ENCODE results near the gene FBXL4.

Gene FBXL4

DNA sequence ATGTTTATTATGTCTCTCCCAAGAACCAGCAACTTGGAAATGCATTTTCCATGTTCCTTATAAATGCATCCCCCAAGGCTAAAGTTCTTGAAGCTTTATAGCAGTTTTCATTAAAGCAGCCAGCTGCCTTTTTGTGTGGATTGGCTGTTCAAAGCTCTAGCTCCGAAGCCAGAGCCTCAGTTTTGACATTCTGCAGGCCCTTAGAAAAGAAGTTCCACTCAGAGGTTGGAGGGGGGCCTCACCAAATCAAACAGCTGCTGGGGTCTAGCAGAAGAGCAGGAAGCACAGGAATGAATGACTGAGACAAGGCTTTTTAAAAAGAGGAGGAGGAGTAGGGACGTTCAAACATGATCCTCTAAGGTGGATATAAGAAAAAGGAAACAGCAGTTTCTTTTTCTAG, 117.6 kb downstream of the FBXL4 start:
- DNase-seq, result no peak
- Histone ChIP-seq H3K27ac (ENCODE audit: insufficient read depth, low read length, poor library complexity, severe bottlenecking) (no peak overlapping the region), H3K4me3 (ENCODE audit: insufficient read depth, low read depth, low read length, poor library complexity, severe bottlenecking) (no peak overlapping the region), H3K4me1 (ENCODE audit: control insufficient read depth, insufficient read depth, low read length, poor library complexity, severe bottlenecking) (peaks cover 29% of the 10 kb centered on the region), H3K27me3 (replicated peaks; ENCODE audit: control insufficient read depth, insufficient read depth, low read length, poor library complexity, severe bottlenecking) (peaks cover 74% of the 10 kb centered on the region), H3K36me3 (ENCODE audit: control insufficient read depth, insufficient read depth, low read length) (no peaks in the 10 kb centered on the region), H3K9me3 (ENCODE audit: control insufficient read depth, low read length) (no peaks in the 10 kb centered on the region)

DNA sequence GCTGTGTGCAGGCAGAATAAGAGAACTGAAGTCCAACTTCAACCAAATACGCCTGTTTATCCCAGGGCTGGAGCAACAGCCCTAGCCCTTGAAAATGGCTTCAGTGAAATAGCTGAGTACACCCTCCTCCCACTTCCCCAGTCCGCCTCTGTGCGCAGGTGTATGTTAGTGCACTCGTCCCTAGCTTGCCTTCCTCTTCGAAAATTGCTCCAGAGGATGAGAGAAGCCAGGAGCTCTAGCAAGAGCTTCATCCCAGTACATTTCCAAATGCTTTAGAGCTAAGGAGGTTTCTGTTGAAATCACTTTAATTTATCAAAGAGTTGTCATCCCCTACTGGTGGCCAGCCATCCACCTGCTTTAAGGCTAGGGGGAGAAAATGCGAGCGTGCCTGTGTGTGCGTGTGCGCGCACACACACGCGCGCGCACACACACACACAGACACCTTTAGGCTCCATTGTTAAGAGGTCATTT, 118.8 kb downstream of the FBXL4 start:
- H3K36me3 ChIP-seq (ENCODE audit: control insufficient read depth, insufficient read depth, low read length), result no peaks in the 10 kb centered on the region
- peaks cover 78% of the 10 kb centered on the region for H3K27me3 ChIP-seq (replicated peaks; ENCODE audit: control insufficient read depth, insufficient read depth, low read length, poor library complexity, severe bottlenecking)
- no peak overlapping the region for H3K4me3 ChIP-seq (ENCODE audit: insufficient read depth, low read depth, low read length, poor library complexity, severe bottlenecking)
- H3K27ac ChIP-seq (ENCODE audit: insufficient read depth, low read length, poor library complexity, severe bottlenecking), result no peak overlapping the region
- DNase-seq, result no peak
- H3K4me1 ChIP-seq (ENCODE audit: control insufficient read depth, insufficient read depth, low read length, poor library complexity, severe bottlenecking), result peaks cover 34% of the 10 kb centered on the region
- no peaks in the 10 kb centered on the region for H3K9me3 ChIP-seq (ENCODE audit: control insufficient read depth, low read length)

DNA sequence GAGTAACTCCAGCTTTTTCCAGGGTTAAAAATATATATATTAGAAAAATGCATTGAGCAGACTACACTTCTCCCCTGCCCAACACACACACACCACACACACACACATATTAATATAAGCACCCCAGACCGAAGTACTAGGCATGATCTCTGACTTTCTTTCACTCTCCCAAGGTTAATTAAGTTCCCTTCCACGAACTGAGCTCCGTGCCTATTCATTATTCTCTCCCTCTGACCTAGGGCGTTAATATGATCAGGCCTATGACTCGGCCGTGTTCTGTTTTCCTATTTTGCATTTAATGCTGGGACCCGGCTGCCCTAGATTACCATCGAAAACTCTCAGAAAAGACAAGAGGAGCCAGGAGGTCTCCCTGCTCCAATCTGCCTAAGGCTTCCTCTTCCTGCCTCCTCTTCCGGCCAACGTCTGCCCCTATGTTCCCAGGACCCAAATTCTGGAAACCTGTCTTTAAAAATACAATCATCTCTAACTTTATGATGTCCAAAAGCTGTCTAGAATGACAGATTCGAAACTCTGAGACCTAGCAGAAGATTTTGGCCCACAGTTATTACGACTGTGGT, 119.4 kb downstream of the FBXL4 start:
- Histone ChIP-seq H3K27ac (ENCODE audit: insufficient read depth, low read length, poor library complexity, severe bottlenecking) (no peak overlapping the region), H3K4me3 (ENCODE audit: insufficient read depth, low read depth, low read length, poor library complexity, severe bottlenecking) (no peak overlapping the region), H3K36me3 (ENCODE audit: control insufficient read depth, insufficient read depth, low read length) (no peaks in the 10 kb centered on the region), H3K27me3 (replicated peaks; ENCODE audit: control insufficient read depth, insufficient read depth, low read length, poor library complexity, severe bottlenecking) (peaks cover 78% of the 10 kb centered on the region), H3K9me3 (ENCODE audit: control insufficient read depth, low read length) (no peaks in the 10 kb centered on the region), H3K4me1 (ENCODE audit: control insufficient read depth, insufficient read depth, low read length, poor library complexity, severe bottlenecking) (peaks cover 33% of the 10 kb centered on the region)
- DNase-seq, result no peak

DNA sequence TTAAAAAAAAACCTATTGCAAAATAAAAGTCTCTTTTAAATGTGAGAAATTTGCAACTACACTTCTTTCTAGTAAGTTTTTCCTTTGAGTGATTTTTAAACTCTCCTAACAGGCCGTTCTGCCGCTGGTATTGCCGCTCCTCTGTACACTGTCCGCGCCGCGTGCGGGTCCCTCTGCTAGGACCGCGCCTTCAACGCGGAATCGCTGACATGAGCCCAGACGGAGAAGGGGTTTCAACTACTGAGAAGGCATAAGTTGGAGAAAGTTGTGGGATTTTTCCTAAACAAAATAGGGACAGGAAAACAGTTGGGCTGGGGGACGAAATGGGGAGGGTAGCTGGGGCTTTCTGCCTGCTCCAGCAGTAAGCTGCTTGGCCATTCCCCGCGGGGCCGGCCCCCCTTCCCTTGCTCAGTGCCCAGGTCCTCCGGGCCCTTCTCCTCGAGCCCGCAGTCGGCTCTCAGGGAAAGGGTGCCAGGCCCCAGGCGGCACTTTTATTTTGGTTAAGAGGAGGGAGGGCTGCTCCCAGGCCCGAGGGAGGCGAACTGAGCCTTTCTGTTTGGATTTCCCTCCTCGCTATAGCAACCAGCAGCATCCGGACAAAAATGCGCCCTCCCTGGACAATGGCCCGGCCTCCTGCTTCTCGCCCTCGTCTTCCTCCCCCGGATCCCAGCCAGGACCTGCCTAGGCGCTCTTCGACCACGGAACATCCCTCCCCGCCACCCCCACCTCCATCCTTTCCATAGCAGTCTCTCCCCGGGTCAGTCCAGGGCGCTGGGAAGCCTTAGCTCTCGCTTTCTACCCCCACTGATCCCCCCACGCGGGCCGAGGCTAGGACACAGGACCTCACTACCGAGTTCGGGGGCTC, 120.2 kb downstream of the FBXL4 start:
- peaks cover 25% of the 10 kb centered on the region for H3K4me1 ChIP-seq (ENCODE audit: control insufficient read depth, insufficient read depth, low read length, poor library complexity, severe bottlenecking)
- no peak overlapping the region for H3K27ac ChIP-seq (ENCODE audit: insufficient read depth, low read length, poor library complexity, severe bottlenecking)
- H3K4me3 ChIP-seq (ENCODE audit: insufficient read depth, low read depth, low read length, poor library complexity, severe bottlenecking), result no peak overlapping the region
- DNase-seq, result no peak
- H3K9me3 ChIP-seq (ENCODE audit: control insufficient read depth, low read length), result no peaks in the 10 kb centered on the region
- no peaks in the 10 kb centered on the region for H3K36me3 ChIP-seq (ENCODE audit: control insufficient read depth, insufficient read depth, low read length)
- H3K27me3 ChIP-seq (replicated peaks; ENCODE audit: control insufficient read depth, insufficient read depth, low read length, poor library complexity, severe bottlenecking), result peaks cover 73% of the 10 kb centered on the region

DNA sequence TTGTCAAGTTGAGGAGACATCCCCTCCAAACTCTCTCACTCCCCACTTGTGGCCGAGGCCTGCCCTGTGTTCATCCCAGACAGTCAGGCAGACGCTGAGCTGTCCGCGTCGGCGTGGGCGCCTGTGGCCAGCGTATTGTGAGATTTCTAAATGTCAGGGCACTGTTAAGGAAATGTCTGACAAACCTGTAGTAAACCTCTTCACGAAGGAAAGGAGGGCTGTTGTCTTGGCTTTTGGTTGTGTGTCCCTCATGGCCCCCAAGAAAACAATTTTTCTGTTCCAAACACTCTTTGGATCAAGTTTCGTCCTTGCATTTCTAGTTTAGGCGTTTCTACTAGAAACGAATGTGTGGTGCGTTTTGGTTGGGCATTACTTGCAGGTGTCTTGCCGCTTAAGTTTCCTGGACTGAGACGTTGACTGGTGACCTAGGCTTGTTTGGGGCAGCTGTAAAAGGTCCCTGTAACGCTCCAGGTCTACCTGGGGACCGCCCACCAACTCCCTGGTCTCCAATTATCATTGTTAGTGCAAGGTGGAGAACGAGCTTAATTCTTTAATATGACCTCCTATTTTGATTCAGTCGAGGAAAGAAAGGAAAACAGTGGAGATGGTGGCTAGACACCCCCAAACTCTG, 122.0 kb downstream of the FBXL4 start:
- Histone ChIP-seq H3K4me1 (ENCODE audit: control insufficient read depth, insufficient read depth, low read length, poor library complexity, severe bottlenecking) (peaks cover 9% of the 10 kb centered on the region), H3K27me3 (replicated peaks; ENCODE audit: control insufficient read depth, insufficient read depth, low read length, poor library complexity, severe bottlenecking) (peaks cover 62% of the 10 kb centered on the region), H3K27ac (ENCODE audit: insufficient read depth, low read length, poor library complexity, severe bottlenecking) (no peak overlapping the region), H3K4me3 (ENCODE audit: insufficient read depth, low read depth, low read length, poor library complexity, severe bottlenecking) (no peak overlapping the region), H3K9me3 (ENCODE audit: control insufficient read depth, low read length) (no peaks in the 10 kb centered on the region), H3K36me3 (ENCODE audit: control insufficient read depth, insufficient read depth, low read length) (no peaks in the 10 kb centered on the region)
- no peak for DNase-seq

DNA sequence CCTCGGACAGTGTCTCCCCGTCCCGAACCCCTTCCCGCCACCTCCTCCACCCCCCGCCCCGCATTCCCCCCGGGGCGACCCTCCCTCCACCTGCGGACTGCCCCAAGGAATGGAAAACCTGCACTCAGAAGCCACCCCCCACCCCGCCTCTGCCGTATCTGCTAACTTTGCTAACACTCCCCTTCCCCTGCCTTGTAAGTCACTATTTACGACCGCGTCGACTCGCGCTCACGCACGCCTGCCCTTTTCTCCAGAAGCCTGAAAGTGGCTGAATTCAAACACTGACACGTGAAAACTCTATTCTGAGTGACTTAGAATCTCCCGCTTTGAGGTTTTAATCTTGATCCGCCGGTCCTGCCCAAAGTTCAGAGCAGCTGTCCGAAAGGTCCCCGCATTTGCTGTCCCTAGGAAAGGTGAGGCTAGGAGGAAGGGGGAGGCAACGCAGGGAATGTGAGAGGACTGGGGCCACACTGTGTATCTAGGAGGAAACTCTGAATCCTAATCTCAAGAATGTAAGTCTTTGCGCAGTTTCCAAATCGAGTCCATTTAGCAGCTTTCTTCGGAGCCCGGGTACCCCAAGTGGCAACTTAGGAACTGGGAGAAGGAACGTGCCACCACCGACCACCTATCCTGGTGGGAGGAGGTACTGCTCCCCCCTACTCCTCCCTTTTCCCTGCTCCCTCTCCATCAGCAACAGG, 122.7 kb downstream of the FBXL4 start:
- Histone ChIP-seq H3K27me3 (replicated peaks; ENCODE audit: control insufficient read depth, insufficient read depth, low read length, poor library complexity, severe bottlenecking) (peaks cover 55% of the 10 kb centered on the region), H3K4me3 (ENCODE audit: insufficient read depth, low read depth, low read length, poor library complexity, severe bottlenecking) (no peak overlapping the region), H3K27ac (ENCODE audit: insufficient read depth, low read length, poor library complexity, severe bottlenecking) (no peak overlapping the region), H3K9me3 (ENCODE audit: control insufficient read depth, low read length) (no peaks in the 10 kb centered on the region), H3K4me1 (ENCODE audit: control insufficient read depth, insufficient read depth, low read length, poor library complexity, severe bottlenecking) (peaks cover 9% of the 10 kb centered on the region), H3K36me3 (ENCODE audit: control insufficient read depth, insufficient read depth, low read length) (no peaks in the 10 kb centered on the region)
- no peak for DNase-seq

DNA sequence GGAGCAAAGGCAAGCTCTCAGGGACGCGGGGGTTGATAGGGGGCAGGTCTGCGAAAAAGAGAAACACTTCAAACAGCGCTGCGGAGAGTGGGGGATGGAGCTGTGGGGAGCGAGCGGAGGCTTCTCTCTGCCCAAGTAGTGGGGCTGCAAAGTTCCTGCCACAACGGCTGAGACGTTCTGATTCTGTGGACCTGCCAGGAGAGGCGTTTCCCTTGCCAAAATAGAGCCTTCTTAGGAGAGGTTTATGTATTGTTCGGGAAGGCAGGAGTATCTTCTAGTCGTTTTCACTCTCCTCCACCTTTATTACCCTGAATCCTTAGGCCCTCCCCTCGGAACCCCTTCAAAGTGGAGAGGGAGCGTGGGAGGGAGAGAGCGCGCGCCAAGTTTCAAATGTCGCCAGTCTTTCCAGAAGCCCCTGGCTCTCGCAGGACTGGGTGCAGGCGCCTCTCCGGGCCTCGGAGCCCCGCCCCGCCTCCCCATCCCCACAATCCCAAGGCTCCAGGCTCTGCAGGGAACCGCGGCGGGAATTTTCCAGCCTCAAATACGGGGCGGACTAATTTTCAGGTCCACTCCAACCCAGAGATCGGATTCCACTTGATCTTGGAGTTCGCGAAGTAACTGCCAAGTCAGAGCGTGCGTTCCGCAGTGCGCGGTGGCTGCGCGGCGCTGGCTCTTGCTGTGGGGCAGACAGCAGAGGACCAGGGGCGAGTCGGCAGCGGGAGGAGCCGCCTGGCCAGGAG, 123.4 kb downstream of the FBXL4 start:
- Histone ChIP-seq H3K4me1 (ENCODE audit: control insufficient read depth, insufficient read depth, low read length, poor library complexity, severe bottlenecking) (peaks cover 9% of the 10 kb centered on the region), H3K9me3 (ENCODE audit: control insufficient read depth, low read length) (no peaks in the 10 kb centered on the region), H3K27me3 (replicated peaks; ENCODE audit: control insufficient read depth, insufficient read depth, low read length, poor library complexity, severe bottlenecking) (peaks cover 53% of the 10 kb centered on the region), H3K36me3 (ENCODE audit: control insufficient read depth, insufficient read depth, low read length) (no peaks in the 10 kb centered on the region), H3K27ac (ENCODE audit: insufficient read depth, low read length, poor library complexity, severe bottlenecking) (no peak overlapping the region), H3K4me3 (ENCODE audit: insufficient read depth, low read depth, low read length, poor library complexity, severe bottlenecking) (no peak overlapping the region)
- DNase-seq, result no peak

DNA sequence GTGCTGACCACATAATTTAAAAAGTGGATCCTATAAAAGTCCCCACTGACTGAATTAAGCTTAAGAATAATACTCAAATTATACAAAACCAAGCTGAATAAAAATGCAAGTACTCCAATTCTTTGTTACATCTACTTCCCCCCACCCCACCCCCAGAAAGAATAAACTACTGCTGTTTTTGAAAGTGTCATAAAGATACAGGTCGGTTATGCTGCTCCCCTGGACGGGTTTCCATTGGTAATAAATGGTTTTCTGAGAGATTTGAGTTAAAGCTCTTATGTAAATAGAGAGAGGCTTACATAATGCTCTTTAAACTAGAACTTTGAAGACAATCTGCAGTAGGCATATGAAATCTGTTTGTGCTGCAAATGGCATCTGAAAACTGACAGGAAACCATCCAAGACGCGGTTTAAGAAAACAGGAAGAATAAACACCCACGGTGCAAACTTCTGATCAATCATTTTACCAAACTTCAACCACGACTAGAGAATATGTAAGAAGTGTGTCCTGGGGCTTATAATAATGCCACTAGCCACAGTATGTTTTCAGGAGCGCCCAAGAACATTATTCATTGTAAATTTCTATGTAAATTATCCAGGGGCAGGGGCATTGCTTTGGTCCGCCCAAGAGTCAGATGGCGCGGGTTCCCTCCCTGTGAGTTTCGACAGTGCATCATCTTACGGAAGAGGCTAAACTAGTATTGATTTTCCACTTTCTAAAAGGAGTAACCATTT, 124.2 kb downstream of the FBXL4 start:
- DNase-seq, result no peak
- H3K27ac ChIP-seq (ENCODE audit: insufficient read depth, low read length, poor library complexity, severe bottlenecking), result no peak overlapping the region
- H3K27me3 ChIP-seq (replicated peaks; ENCODE audit: control insufficient read depth, insufficient read depth, low read length, poor library complexity, severe bottlenecking), result peaks cover 55% of the 10 kb centered on the region
- H3K9me3 ChIP-seq (ENCODE audit: control insufficient read depth, low read length), result no peaks in the 10 kb centered on the region
- no peak overlapping the region for H3K4me3 ChIP-seq (ENCODE audit: insufficient read depth, low read depth, low read length, poor library complexity, severe bottlenecking)
- H3K36me3 ChIP-seq (ENCODE audit: control insufficient read depth, insufficient read depth, low read length), result no peaks in the 10 kb centered on the region
- H3K4me1 ChIP-seq (ENCODE audit: control insufficient read depth, insufficient read depth, low read length, poor library complexity, severe bottlenecking), result peaks cover 9% of the 10 kb centered on the region
